Right forelimb (tissue), 1 donor: Measurements from ENCODE around the gene NFIB.

Source experiments
- DNase-seq: peaks from one replicate; pipeline ENCODE4 v3.0.0-alpha.2; 2018

Gene NFIB

GRCh38 chr9:14344941-14345353 is 31.0 kb upstream of the NFIB start:
- DNase-seq = no peak

- DNase-seq = peak; percentile 76
Measured at GRCh38 chr9:14344053-14344524, 30.1 kb upstream of the NFIB start.

- DNase-seq = peak; percentile 65
Measured at GRCh38 chr9:14343261-14344031, 29.5 kb upstream of the NFIB start.

GRCh38 chr9:14342736-14343135 is 28.8 kb upstream of the NFIB start:
- no peak for DNase-seq

- DNase-seq = no peak
Measured at GRCh38 chr9:14341437-14342122, 27.6 kb upstream of the NFIB start.

GRCh38 chr9:14340994-14341393 is 27.1 kb upstream of the NFIB start:
- DNase-seq = no peak

- no peak for DNase-seq
Measured at GRCh38 chr9:14340219-14340873, 26.4 kb upstream of the NFIB start.

GRCh38 chr9:14339746-14340145 is 25.8 kb upstream of the NFIB start:
- DNase-seq = no peak

- DNase-seq = no peak
Measured at GRCh38 chr9:14337615-14338014, 23.7 kb upstream of the NFIB start.

- DNase-seq = no peak
Measured at GRCh38 chr9:14336244-14336643, 22.3 kb upstream of the NFIB start.

- no peak for DNase-seq
Measured at GRCh38 chr9:14331120-14331519, 17.2 kb upstream of the NFIB start.

GRCh38 chr9:14327036-14327435 is 13.1 kb upstream of the NFIB start:
- DNase-seq = no peak

GRCh38 chr9:14326264-14326826 is 12.4 kb upstream of the NFIB start:
- DNase-seq = no peak

- DNase-seq = no peak
Measured at GRCh38 chr9:14325147-14325546, 11.2 kb upstream of the NFIB start.

- no peak for DNase-seq
Measured at GRCh38 chr9:14323985-14324650, 10.2 kb upstream of the NFIB start.

GRCh38 chr9:14323083-14323971 is 9.4 kb upstream of the NFIB start:
- DNase-seq = no peak

GRCh38 chr9:14322211-14323082 is 8.5 kb upstream of the NFIB start:
- DNase-seq = peak; percentile 97

GRCh38 chr9:14321517-14322130 is 7.7 kb upstream of the NFIB start:
- no peak for DNase-seq

GRCh38 chr9:14320271-14321181 is 6.6 kb upstream of the NFIB start:
- peak; percentile 72 for DNase-seq
